Measurements from ENCODE around the gene TMEM120B.
"Not testable (repeated sequence)": the region's sequence is repeated elsewhere in the genome, so short reads cannot be mapped to it uniquely, and the experiment has no call there.

TMEM120B gene

DNA sequence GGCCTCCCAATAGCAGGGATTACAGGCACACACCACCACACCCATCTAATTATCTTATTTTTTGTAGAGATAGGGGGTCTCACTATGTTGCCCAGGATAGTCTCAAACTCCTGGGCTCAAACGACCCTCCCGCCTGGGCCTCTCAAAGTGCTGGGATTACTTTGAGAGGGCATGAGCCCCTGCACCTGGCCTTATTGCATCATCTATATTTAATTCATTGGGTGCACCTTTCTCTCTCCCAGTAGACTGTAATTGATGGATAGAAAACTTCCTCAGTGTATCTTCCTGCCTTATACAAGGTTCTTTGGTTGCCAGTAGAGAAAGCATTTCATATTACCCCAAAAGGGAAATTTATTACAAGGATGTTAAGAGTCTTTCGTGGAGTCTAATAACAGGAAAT lies 34.2 kb upstream of the TMEM120B start:
- H3K27ac ChIP-seq = peak overlapping the region; percentile 63

DNA sequence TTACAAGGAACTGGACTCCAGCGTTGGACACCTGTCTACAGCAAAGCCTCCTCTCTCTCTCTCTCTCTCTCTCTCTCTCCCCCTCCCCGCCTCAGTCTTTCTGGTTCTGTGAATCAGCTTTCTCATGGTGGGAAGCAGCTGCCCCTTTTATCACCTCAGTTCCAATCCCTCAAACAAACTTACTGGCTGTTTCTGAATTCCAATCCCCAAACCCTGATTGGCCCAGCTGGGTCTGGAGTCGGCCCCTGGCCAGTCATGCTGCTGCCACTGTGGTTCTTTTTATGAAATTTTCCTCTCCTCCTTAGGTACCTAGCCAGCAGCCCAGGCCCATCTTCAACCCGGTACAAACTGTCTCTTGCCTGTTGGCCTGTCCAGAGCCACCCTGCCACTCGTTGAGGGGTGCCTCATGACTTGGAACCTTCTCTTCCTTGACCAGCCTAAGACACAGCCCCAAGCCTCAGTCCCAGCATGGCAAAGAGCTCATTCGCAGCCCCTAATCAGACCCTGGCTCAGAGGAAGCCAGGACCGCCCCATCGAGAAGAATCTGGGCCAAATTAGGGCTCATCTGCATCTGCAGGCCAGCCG lies 33.7 kb upstream of the TMEM120B start:
- peak overlapping the region; percentile 63 for H3K27ac ChIP-seq
- TF ChIP-seq, protein P1, sequence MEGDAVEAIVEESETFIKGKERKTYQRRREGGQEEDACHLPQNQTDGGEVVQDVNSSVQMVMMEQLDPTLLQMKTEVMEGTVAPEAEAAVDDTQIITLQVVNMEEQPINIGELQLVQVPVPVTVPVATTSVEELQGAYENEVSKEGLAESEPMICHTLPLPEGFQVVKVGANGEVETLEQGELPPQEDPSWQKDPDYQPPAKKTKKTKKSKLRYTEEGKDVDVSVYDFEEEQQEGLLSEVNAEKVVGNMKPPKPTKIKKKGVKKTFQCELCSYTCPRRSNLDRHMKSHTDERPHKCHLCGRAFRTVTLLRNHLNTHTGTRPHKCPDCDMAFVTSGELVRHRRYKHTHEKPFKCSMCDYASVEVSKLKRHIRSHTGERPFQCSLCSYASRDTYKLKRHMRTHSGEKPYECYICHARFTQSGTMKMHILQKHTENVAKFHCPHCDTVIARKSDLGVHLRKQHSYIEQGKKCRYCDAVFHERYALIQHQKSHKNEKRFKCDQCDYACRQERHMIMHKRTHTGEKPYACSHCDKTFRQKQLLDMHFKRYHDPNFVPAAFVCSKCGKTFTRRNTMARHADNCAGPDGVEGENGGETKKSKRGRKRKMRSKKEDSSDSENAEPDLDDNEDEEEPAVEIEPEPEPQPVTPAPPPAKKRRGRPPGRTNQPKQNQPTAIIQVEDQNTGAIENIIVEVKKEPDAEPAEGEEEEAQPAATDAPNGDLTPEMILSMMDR (conservative IDR thresholded peaks at IDR 0.05) = no peak
- TF ChIP-seq ZFX (IDR thresholded peaks at IDR 0.05) = no peak

More for the DNA sequence above, 34.2 kb upstream of the TMEM120B start:
- TF ChIP-seq, protein P1 (conservative IDR thresholded peaks at IDR 0.05) = no peak
- no peak for TF ChIP-seq ZFX (IDR thresholded peaks at IDR 0.05)

DNA sequence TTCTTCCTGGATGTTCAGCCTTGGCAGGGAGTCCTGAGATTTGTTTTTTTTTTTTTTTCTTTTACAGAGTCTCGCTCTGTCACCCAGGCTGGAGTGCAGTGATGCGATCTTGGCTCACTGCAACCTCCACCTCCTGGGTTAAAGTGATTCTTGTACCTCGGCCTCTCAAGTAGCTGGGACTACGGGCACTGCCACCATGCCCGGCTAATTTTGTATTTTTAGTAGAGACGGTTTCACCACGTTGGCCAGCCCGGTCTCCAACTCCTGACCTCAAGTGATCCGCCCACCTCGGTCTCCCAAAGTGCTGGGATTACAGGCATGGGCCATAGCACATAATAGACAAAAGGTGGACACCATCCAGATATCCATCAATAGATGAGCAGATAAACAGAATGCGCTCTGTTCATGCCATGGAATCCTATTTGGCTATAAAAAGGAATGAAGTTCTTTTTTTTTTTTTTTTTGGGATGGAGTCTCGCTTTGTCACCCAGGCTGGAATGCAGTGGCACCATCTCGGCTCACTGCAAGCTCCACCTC lies 32.8 kb upstream of the TMEM120B start:
- H3K27ac ChIP-seq = peak overlapping the region; percentile 63; the same call in 1 of the 2 replicates

DNA sequence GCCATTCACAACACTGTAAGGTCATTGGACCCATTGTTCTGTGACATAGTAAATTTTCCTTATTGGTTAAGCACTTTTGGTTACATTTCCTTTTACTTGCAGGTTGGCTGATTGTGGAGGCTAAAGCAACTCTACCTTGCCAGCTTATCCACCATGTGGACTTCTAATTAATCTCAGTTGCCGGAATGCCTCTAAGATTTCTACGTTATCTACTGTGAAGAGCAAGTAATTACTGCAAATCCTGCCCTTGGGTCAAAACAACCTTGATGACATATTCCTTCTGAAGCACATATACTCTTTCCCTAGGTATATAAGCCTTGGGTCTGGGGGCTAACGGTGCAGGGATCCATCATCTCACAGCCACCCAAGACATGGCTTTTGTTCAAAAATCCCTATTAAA lies 23.6 kb upstream of the TMEM120B start:
- no peak overlapping the region for H3K27ac ChIP-seq
- TF ChIP-seq, protein P1 (conservative IDR thresholded peaks at IDR 0.05) = no peak
- no peak for TF ChIP-seq ZFX (IDR thresholded peaks at IDR 0.05)

DNA sequence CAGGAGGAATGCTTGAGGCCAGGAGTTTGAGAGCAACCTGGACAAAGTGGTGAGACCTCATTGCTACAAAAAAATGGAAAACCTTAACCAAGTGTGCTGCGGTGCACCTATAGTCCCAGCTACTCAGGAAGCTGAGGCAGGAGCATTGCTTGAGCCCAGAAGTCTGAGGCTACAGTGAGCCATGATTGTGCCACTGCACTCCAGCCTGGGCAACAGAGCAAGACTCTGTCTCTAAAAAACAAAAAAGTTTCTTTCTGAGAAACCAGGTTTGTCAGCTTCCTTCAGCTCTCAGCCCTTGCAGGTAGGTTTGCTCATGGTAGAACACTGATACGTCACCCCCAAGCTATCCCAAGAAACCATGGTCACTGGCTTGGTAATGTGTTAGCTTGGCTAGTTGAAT lies 23.1 kb upstream of the TMEM120B start:
- TF ChIP-seq, protein P1 (conservative IDR thresholded peaks at IDR 0.05) = no peak
- TF ChIP-seq ZFX (IDR thresholded peaks at IDR 0.05) = no peak
- H3K27ac ChIP-seq = no peak overlapping the region

DNA sequence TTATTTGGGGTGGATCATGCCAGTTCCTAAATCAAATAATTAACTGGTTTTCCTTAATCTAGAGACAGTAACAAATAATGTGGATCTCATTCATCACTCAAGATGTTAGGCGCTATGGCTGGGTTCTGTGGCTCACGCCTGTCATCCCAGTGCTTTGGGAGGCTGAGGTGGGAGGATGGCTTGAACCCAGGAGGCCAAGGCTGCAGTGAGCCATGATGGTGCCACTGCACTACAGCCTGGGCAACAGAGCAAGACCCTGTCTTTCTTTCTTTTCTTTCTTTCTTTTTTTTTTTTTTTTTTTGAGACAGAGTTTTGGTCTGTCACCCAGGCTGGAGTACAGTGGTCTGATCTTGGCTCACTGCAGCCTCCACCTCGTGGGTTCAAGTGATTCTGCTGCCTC lies 19.8 kb upstream of the TMEM120B start:
- H3K27ac ChIP-seq = not testable (repeated sequence)

DNA sequence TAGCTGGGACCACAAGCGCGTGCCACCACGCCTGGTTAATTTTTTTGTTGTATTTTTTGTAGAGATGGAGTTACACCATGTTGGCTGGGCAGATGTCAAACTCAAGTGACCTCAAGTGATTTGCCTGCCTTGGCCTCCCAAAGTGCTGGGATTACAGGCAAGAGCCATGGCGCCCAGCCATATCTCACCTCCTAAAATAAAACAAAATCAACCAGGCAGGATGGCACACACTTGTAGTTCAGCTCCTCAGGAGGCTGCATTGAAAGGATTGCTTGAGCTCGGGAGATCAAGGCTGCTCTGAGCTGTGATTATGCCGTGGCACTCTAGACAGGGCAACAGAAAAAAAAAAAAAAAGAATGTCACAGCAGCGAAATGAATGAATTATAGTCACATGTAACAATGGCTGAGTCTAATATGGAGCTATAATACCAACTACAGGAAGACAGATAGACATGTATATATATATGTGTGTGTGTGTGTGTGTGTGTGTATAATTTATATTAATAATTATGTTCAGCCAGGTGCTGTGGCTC lies 19.3 kb upstream of the TMEM120B start:
- TF ChIP-seq, protein P1 (conservative IDR thresholded peaks at IDR 0.05) = no peak
- no peak for TF ChIP-seq ZFX (IDR thresholded peaks at IDR 0.05)

DNA sequence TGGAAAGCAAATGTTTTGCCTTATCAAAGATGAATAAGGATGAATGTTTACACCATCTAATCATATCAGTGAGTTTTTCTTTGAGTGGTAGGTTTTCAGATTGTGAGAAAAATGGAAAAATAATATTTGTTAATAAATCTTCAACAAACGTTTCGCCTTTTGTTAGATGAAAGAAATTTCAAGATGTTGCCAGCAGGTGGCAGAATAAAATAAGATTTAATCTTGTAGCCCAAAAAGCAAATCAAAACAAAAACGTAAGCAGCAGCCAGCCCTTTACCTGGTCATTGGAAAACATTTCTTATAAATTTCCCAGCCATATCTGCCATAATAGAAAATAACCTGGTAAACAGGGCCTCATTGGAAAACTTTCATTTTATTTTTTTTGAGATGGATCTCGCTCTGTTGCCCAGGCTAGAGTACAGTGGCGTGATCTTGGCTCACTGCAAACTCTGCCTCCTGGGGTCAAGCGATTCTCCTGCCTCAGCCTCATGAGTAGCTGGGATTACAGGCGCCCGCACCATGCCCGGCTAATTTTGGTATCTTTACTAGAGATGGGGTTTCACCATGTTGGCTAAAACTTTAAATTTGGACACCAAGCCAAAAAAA lies 15.4 kb upstream of the TMEM120B start:
- no peak for TF ChIP-seq ZFX (IDR thresholded peaks at IDR 0.05)
- TF ChIP-seq, protein P1 (conservative IDR thresholded peaks at IDR 0.05) = peak; percentile 68
- H3K27ac ChIP-seq = no peak overlapping the region

More for the DNA sequence above, 19.3 kb upstream of the TMEM120B start:
- H3K27ac ChIP-seq = no peak overlapping the region

DNA sequence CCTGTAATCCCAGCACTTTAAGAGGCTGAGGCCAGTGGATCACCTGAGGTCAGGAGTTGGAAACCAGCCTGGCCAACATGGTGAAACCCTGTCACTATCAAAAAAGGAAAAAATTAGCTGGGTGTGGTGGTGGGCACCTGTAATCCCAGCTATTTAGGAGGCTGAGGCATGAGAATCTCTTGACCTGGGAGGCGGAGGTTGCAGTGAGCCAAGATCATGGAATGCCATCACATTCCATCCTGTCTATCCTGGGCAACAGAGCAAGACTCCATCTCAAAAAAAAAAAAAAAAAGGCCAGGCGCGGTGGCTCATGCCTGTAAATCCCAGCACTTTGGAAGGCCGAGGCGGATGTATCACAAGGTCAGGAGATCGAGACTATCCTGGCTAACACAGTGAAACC lies 14.7 kb upstream of the TMEM120B start:
- H3K27ac ChIP-seq = not testable (repeated sequence)
